Liver (tissue), 3 donors: Measurements from ENCODE around the gene ATP1B1.

Source experiments
- CTCF ChIP-seq: fragments of 150-350 bp; IDR thresholded peaks from 2 replicates; pipeline ENCODE4 v1.5.1; 2017; ENCODE audit warnings: improper control_type of control experiment, low read depth, low read length; ENCODE audit not compliant: missing input control
- GABPA ChIP-seq, 2 donors: IDR thresholded peaks in 1 of 2; conservative IDR thresholded peaks in 1 of 2; 2 replicates each; pipeline ENCODE4 v1.6.1; 2016; ENCODE audit warnings: antibody characterized with exemption in 2 of 2, mild to moderate bottlenecking in 1 of 2, moderate library complexity in 1 of 2
- MAX ChIP-seq: IDR thresholded peaks from 2 replicates; pipeline ENCODE4 v1.6.1; 2016; ENCODE audit warnings: antibody characterized with exemption
- REST ChIP-seq: IDR thresholded peaks from 2 replicates; pipeline ENCODE4 v1.6.1; 2016; ENCODE audit warnings: antibody characterized with exemption, mild to moderate bottlenecking
- TAF1 ChIP-seq: conservative IDR thresholded peaks from 2 replicates; pipeline ENCODE4 v1.6.1; 2016; ENCODE audit warnings: antibody characterized with exemption, mild to moderate bottlenecking
- donor health status: healthy.
- donor health status: healthy.

- TF ChIP-seq CTCF, result no peak
- no peak for TF ChIP-seq MAX
- no peak for TF ChIP-seq REST
- TF ChIP-seq GABPA (IDR thresholded peaks at IDR 0.05 in 1 of 2, conservative IDR thresholded peaks at IDR 0.05 in 1 of 2), result no peak
- TF ChIP-seq TAF1, result no peak
Measured at GRCh38 chr1:169133228-169133576, 26.7 kb downstream of the ATP1B1 start.
